HepG2 (cell line): ENCODE measurements around the gene METTL6. TPM values are rescaled to one million over a fixed set of nuclear protein-coding genes. Genes with fewer than 3 reads are reported as not detected.

Experiments used
- ATAC-seq: fragments of 200-7000 bp; cut with Tn5 transposase; 3 replicates; pipeline ENCODE4 v1.9.1; 2020; ENCODE audit warnings: mild to moderate bottlenecking, moderate library complexity
- BruUV-seq: library from RNA; stranded (reverse); fragments of 400-500 nt; replicated peaks from 2 replicates; lab custom pipeline; 2021; lab: Mats Ljungman, UMichigan
- CTCF ChIA-PET: fragments of 300-600 bp; formaldehyde crosslinking; extraction: SDS; loops from one replicate; lab custom pipeline; 2021; ENCODE audit warnings: low total read pairs, inconsistent platforms, low intra/inter-chr PET ratio; lab: Yijun Ruan, JAX
- POLR2A ChIA-PET: fragments of 350-600 bp; sonication (Branson Sonifier 250); formaldehyde crosslinking; loops from one replicate; lab custom pipeline; 2020; ENCODE audit warnings: antibody characterized with exemption, inconsistent platforms; lab: Yijun Ruan, JAX
- DNase-seq: peaks from one replicate; pipeline ENCODE4 v3.0.0-alpha.2; 2015; ENCODE audit warnings: low spot score
- FAIRE-seq: peaks from 3 replicates; lab custom pipeline; 2011; peaks lifted over from hg19 to GRCh38; lab: Jason Lieb, UNC
- H2AFZ ChIP-seq: one replicate; pipeline ENCODE4 v1.6.1; 2011; ENCODE audit warnings: low read length, inconsistent platforms
- H3K27ac ChIP-seq: fragments of 300-600 bp; 3 replicates; pipeline ENCODE4 v1.8.0; 2011; ENCODE audit warnings: mixed run types, mild to moderate bottlenecking, mixed read lengths, low read length, inconsistent platforms; ENCODE audit not compliant: insufficient read depth; ENCODE audit errors: extremely low read length
- H3K27me3 ChIP-seq, 2 experiments: fragments of 200-600 bp in 1 of 2; 2 replicates in 1 of 2; 3 replicates in 1 of 2; pipeline versions ENCODE4 v1.6.0 to v1.8.0; 2011; ENCODE audit warnings: low read length in 2 of 2, mild to moderate bottlenecking in 2 of 2, moderate library complexity in 2 of 2, inconsistent platforms in 1 of 2; ENCODE audit not compliant: insufficient read depth in 2 of 2, control insufficient read depth in 1 of 2
- H3K36me3 ChIP-seq, 2 experiments: fragments of 200-600 bp in 1 of 2; replicated peaks in 1 of 2; 2 replicates in 1 of 2; 3 replicates in 1 of 2; pipeline versions ENCODE4 v1.5.1 to v1.8.0; 2011; ENCODE audit warnings: low read length in 2 of 2, inconsistent platforms in 1 of 2; ENCODE audit not compliant: insufficient read depth in 2 of 2, control insufficient read depth in 1 of 2
- H3K4me1 ChIP-seq: 2 replicates; pipeline ENCODE4 v1.5.1; 2012; ENCODE audit warnings: low read length, inconsistent platforms; ENCODE audit not compliant: insufficient read depth
- H3K4me2 ChIP-seq: 2 replicates; pipeline ENCODE4 v1.6.0; 2011; ENCODE audit warnings: low read depth, low read length, inconsistent platforms
- H3K4me3 ChIP-seq, 3 experiments: fragments of 200-600 bp in 1 of 3; sonication (generic), shearing (Covaris generic) in 1 of 3; replicated peaks in 1 of 3; 2 replicates each; pipeline ENCODE4 v1.5.1; 2011 to 2016; ENCODE audit warnings: low read length in 3 of 3, inconsistent platforms in 2 of 3, low read depth in 2 of 3, mild to moderate bottlenecking in 2 of 3, control low read depth in 1 of 3, mixed read lengths in 1 of 3; ENCODE audit not compliant: insufficient read depth in 1 of 3
- H3K79me2 ChIP-seq: one replicate; pipeline ENCODE4 v1.6.1; 2011; ENCODE audit warnings: low read length, inconsistent platforms; ENCODE audit not compliant: insufficient read depth
- H3K9ac ChIP-seq: 2 replicates; pipeline ENCODE4 v1.6.0; 2011; ENCODE audit warnings: mild to moderate bottlenecking, low read depth, low read length, inconsistent platforms; ENCODE audit not compliant: insufficient read depth
- H3K9me3 ChIP-seq: 2 replicates; pipeline ENCODE4 v1.5.1; 2012; ENCODE audit warnings: mild to moderate bottlenecking, low read length
- H4K20me1 ChIP-seq: 2 replicates; pipeline ENCODE4 v1.6.0; 2011; ENCODE audit warnings: inconsistent platforms, mild to moderate bottlenecking, low read length, moderate library complexity; ENCODE audit not compliant: insufficient read depth
- ETV6 ChIP-seq: sonication (generic); formaldehyde crosslinking; conservative IDR thresholded peaks from 2 replicates; pipeline ENCODE4 v1.4.0; 2020; ENCODE audit warnings: missing genetic modification reagents
- HNRNPLL ChIP-seq: fragments of 200-400 bp; formaldehyde crosslinking; IDR thresholded peaks from 2 replicates; pipeline ENCODE4 v1.6.1; 2017; ENCODE audit warnings: mild to moderate bottlenecking, low read depth, low read length; ENCODE audit not compliant: poor library complexity, severe bottlenecking
- NFKB2 ChIP-seq: sonication (generic); formaldehyde crosslinking; IDR thresholded peaks from 2 replicates; pipeline ENCODE4 v1.4.0; 2020; ENCODE audit warnings: missing genetic modification reagents, borderline replicate concordance
- PHF21A ChIP-seq: sonication (generic); formaldehyde crosslinking; IDR thresholded peaks from 2 replicates; pipeline ENCODE4 v1.5.0; 2020; ENCODE audit warnings: mild to moderate bottlenecking, missing genetic modification reagents
- SMAD1 ChIP-seq: sonication (generic); formaldehyde crosslinking; IDR thresholded peaks from 2 replicates; pipeline ENCODE4 v1.4.0; 2020; ENCODE audit warnings: missing genetic modification reagents, low read depth, mild to moderate bottlenecking, borderline replicate concordance
- SMAD3 ChIP-seq: sonication (generic); formaldehyde crosslinking; IDR thresholded peaks from 2 replicates; pipeline ENCODE4 v1.4.0; 2020; ENCODE audit warnings: missing genetic modification reagents
- TCF7 ChIP-seq: sonication (generic); IDR thresholded peaks from 2 replicates; pipeline ENCODE4 v1.6.1; 2016; ENCODE audit warnings: antibody characterized with exemption, low read depth
- ZNF292 ChIP-seq: sonication (generic); formaldehyde crosslinking; IDR thresholded peaks from 2 replicates; pipeline ENCODE4 v1.8.1; 2022; ENCODE audit warnings: mild to moderate bottlenecking, low read depth, missing genetic modification reagents, borderline replicate concordance
- ZNF335 ChIP-seq: sonication (generic); formaldehyde crosslinking; IDR thresholded peaks from 2 replicates; pipeline ENCODE4 v1.4.0; 2020; ENCODE audit warnings: missing genetic modification reagents
- ZNF724P ChIP-seq: sonication (generic); formaldehyde crosslinking; IDR thresholded peaks from 2 replicates; pipeline ENCODE4 v1.8.0; 2022; ENCODE audit warnings: missing genetic modification reagents, borderline replicate concordance
- ZNF777 ChIP-seq: sonication (generic); formaldehyde crosslinking; IDR thresholded peaks from 2 replicates; pipeline ENCODE4 v1.4.0; 2020; ENCODE audit warnings: missing genetic modification reagents
- ZNF839 ChIP-seq: sonication (generic); formaldehyde crosslinking; IDR thresholded peaks from 2 replicates; pipeline ENCODE4 v1.4.0; 2020; ENCODE audit warnings: missing genetic modification reagents, mild to moderate bottlenecking, borderline replicate concordance
- WGBS: methylation state at CpG from one replicate; pipeline ENCODE4 v1.1.6; 2017; ENCODE audit warnings: low lambda C conversion rate; 5-methylcytosine and 5-hydroxymethylcytosine counted together
- in situ Hi-C: cut with HindIII; loops from 2 replicates; pipeline ENCODE4 v1.10.0; 2017; ENCODE audit warnings: low pct_unique_long_range_greater_than_20kb; ENCODE audit not compliant: extremely low pct_ligation_motif_present
- intact Hi-C: fragments of 100-400 bp; cut with micrococcal nuclease; formaldehyde crosslinking; loops from one replicate; pipeline ENCODE4 v1.10.0; 2022; ENCODE audit not compliant: unreplicated experiment
- polyA plus RNA-seq, 8 experiments: library from polyadenylated mRNA; depleted of rRNA in 3 of 8; stranded (reverse) in 7 of 8; unstranded in 1 of 8; fragments of >200 nt; fragmentation: Illumina TruSeq in 4 of 8; extraction: Trizol in 4 of 8; gene quantifications; 2 replicates each; pipeline versions ENCODE4 v1.2.1 to v1.2.3, GENCODE V29; 2011 to 2016; ENCODE audit warnings: low read depth in 4 of 8, missing spikeins in 1 of 8, mixed read lengths in 1 of 8; ENCODE audit not compliant: insufficient read depth in 1 of 8
- total RNA-seq, 5 experiments: library from RNA; depleted of rRNA; stranded (reverse); fragments of >200 nt; fragmentation: Illumina TruSeq; extraction: Trizol; gene quantifications; 2 replicates each; pipeline ENCODE4 v1.2.3, GENCODE V29; 2016; ENCODE audit warnings: low read depth in 1 of 5

The METTL6 gene
- total and polyA plus RNA-seq, 2 of the 13 experiments (the other 11 are each of a cell fraction or from before 2014, with no cell fraction given) = 17.2 to 29.4 TPM

- TF ChIP-seq SMAD1 = no peak
- TF ChIP-seq ZNF839 (CRISPR knock-in tag) = no peak
- no peak for TF ChIP-seq ZNF724P (CRISPR knock-in tag)
- no peak for TF ChIP-seq PHF21A (CRISPR knock-in tag)
- no peak for TF ChIP-seq ETV6 (CRISPR knock-in tag)
- no peak for TF ChIP-seq ZNF292 (CRISPR knock-in tag)
- no peak for TF ChIP-seq HNRNPLL
- TF ChIP-seq ZNF777 (CRISPR knock-in tag) = no peak
- TF ChIP-seq, all 625 proteins: peak for 0
Measured at GRCh38 chr3:15452961-15453360, 25.6 kb upstream of the METTL6 start (continued).

GRCh38 chr3:15452156-15452555 is 24.8 kb upstream of the METTL6 start:
- H3K27ac ChIP-seq = no peak overlapping the region
- in situ Hi-C loops = no loop called here
- no peak for DNase-seq
- WGBS = 52% methylated on average over 6 of the region's 9 CpGs
- no peak overlapping the region for H3K9ac ChIP-seq
- H3K9me3 ChIP-seq = no peaks in the 10 kb centered on the region
- H3K79me2 ChIP-seq = no peaks in the 10 kb centered on the region
- no TSS peak for BruUV-seq
- H3K4me3 ChIP-seq = no peak overlapping the region
- CTCF ChIA-PET = no interaction called here
- H2AFZ ChIP-seq = no peak overlapping the region
- no peak for TF ChIP-seq TCF7
- no peak for TF ChIP-seq SMAD3
- no peak for TF ChIP-seq NFKB2
- no peak for TF ChIP-seq ZNF335 (CRISPR knock-in tag)
- TF ChIP-seq, all 625 proteins: peak for 0
- POLR2A ChIA-PET = no interaction called here
- intact Hi-C loops = no loop called here
- H3K27me3 ChIP-seq = no peaks in the 10 kb centered on the region
- H3K4me2 ChIP-seq = no peak overlapping the region
- FAIRE-seq = no peak
- no peaks in the 10 kb centered on the region for H4K20me1 ChIP-seq
- no peaks in the 10 kb centered on the region for H3K4me1 ChIP-seq
- ATAC-seq = no peak
- H3K36me3 ChIP-seq = no peaks in the 10 kb centered on the region
